K562 (cell line): Measurements from ENCODE around the gene FKBP9. TPM values are rescaled to one million over a fixed set of nuclear protein-coding genes. Genes with fewer than 3 reads are reported as not detected.
"Not testable (repeated sequence)": the region's sequence is repeated elsewhere in the genome, so short reads cannot be mapped to it uniquely, and the experiment has no call there.

Experiments used
- ATAC-seq: fragments of 200-7000 bp; cut with Tn5 transposase; 3 replicates; pipeline ENCODE4 v1.9.1; 2020; ENCODE audit warnings: moderate library complexity
- BruUV-seq: library from RNA; stranded (reverse); fragments of 400-500 nt; replicated peaks from 2 replicates; lab custom pipeline; 2021; lab: Mats Ljungman, UMichigan
- CTCF ChIA-PET: fragments of 300-600 bp; formaldehyde crosslinking; extraction: SDS; loops from one replicate; lab custom pipeline; 2021; ENCODE audit warnings: low intra/inter-chr PET ratio; lab: Yijun Ruan, JAX
- POLR2A ChIA-PET: fragments of 300-600, 350-650 bp; sonication (Branson Sonifier 250); formaldehyde crosslinking; extraction: SDS; loops from one replicate; lab custom pipeline; 2021; ENCODE audit warnings: antibody characterized with exemption, inconsistent platforms; lab: Yijun Ruan, JAX
- DNase-seq, 4 experiments: peaks; one replicate each; pipeline versions ENCODE4 v3.0.0 to v3.0.0-alpha.2; 2011 to 2018; ENCODE audit warnings: low spot score in 3 of 4, mixed read lengths in 3 of 4; ENCODE audit errors: extremely low read depth in 1 of 4
- FAIRE-seq: peaks from 2 replicates; lab custom pipeline; 2011; peaks lifted over from hg19 to GRCh38; lab: Jason Lieb, UNC
- H2AFZ ChIP-seq: 2 replicates; pipeline ENCODE4 v1.6.0; 2011; ENCODE audit warnings: low read depth, low read length, control low read depth, inconsistent platforms
- H3K27ac ChIP-seq: fragments of 200-600 bp; 3 replicates; pipeline ENCODE4 v1.8.0; 2011; ENCODE audit warnings: low read depth, mild to moderate bottlenecking, control low read depth, inconsistent platforms, low read length, moderate library complexity, mixed read lengths; ENCODE audit errors: extremely low read depth
- H3K27me3 ChIP-seq, 2 experiments: fragments of 300-600 bp in 1 of 2; 2 replicates in 1 of 2; 3 replicates in 1 of 2; pipeline versions ENCODE4 v1.6.0 to v1.8.0; 2011; ENCODE audit warnings: inconsistent platforms in 2 of 2, low read length in 2 of 2, mild to moderate bottlenecking in 1 of 2, mixed read lengths in 1 of 2, moderate library complexity in 1 of 2; ENCODE audit not compliant: control insufficient read depth in 2 of 2, insufficient read depth in 2 of 2
- H3K36me3 ChIP-seq: fragments of 300-600 bp; 3 replicates; pipeline ENCODE4 v1.8.0; 2011; ENCODE audit warnings: mild to moderate bottlenecking, low read length, inconsistent platforms; ENCODE audit not compliant: control insufficient read depth, insufficient read depth
- H3K4me1 ChIP-seq, 2 experiments: fragments of 200-600 bp in 1 of 2; replicated peaks in 1 of 2; 2 replicates in 1 of 2; 3 replicates in 1 of 2; pipeline versions ENCODE4 v1.5.1 to v1.8.0; 2011; ENCODE audit warnings: inconsistent platforms in 2 of 2, low read length in 2 of 2, mild to moderate bottlenecking in 1 of 2, mixed read lengths in 1 of 2, moderate library complexity in 1 of 2; ENCODE audit not compliant: control insufficient read depth in 2 of 2, insufficient read depth in 2 of 2
- H3K4me2 ChIP-seq: 2 replicates; pipeline ENCODE4 v1.6.1; 2011; ENCODE audit warnings: low read length, control low read depth, inconsistent platforms, mixed read lengths; ENCODE audit not compliant: insufficient read depth
- H3K4me3 ChIP-seq: fragments of 200-600 bp; sonication (generic), shearing (Covaris generic); 2 replicates; pipeline ENCODE4 v1.5.1; 2016; ENCODE audit warnings: control low read depth, inconsistent platforms
- H3K79me2 ChIP-seq: fragments of 200-600 bp; 3 replicates; pipeline ENCODE4 v1.8.0; 2011; ENCODE audit warnings: low read length, inconsistent platforms; ENCODE audit not compliant: control insufficient read depth, insufficient read depth
- H3K9ac ChIP-seq, 2 experiments: 2 replicates each; pipeline versions ENCODE4 v1.6.0 to v1.6.1; 2011; ENCODE audit warnings: low read depth in 2 of 2, low read length in 2 of 2, control low read depth in 1 of 2, inconsistent platforms in 1 of 2, mild to moderate bottlenecking in 1 of 2, mixed read lengths in 1 of 2; ENCODE audit not compliant: insufficient read depth in 1 of 2
- H3K9me1 ChIP-seq: one replicate; pipeline ENCODE4 v1.6.0; 2011; ENCODE audit warnings: inconsistent platforms, mild to moderate bottlenecking, low read length, moderate library complexity; ENCODE audit not compliant: control insufficient read depth, insufficient read depth
- H3K9me3 ChIP-seq: replicated peaks from 2 replicates; pipeline ENCODE4 v1.5.1; 2011; ENCODE audit warnings: low read depth, low read length, inconsistent platforms; ENCODE audit not compliant: control insufficient read depth, insufficient read depth
- H4K20me1 ChIP-seq: replicated peaks from 2 replicates; pipeline ENCODE4 v1.6.1; 2011; ENCODE audit warnings: low read length, inconsistent platforms, mixed read lengths; ENCODE audit not compliant: control insufficient read depth, insufficient read depth
- HDAC2 ChIP-seq: fragments of 450-650 bp; IDR thresholded peaks from 2 replicates; pipeline ENCODE4 v1.6.1; 2016; ENCODE audit warnings: mild to moderate bottlenecking
- ZSCAN29 ChIP-seq: fragments of 450-650 bp; IDR thresholded peaks from 2 replicates; pipeline ENCODE4 v1.6.1; 2017
- WGBS: fragments of 100-300 bp; shearing (Covaris generic); methylation state at CpG from one replicate; pipeline ENCODE4 v1.1.6; 2016; ENCODE audit warnings: low coverage, mixed read lengths; ENCODE audit not compliant: insufficient coverage; ENCODE audit errors: missing lambda C conversion rate; 5-methylcytosine and 5-hydroxymethylcytosine counted together
- in situ Hi-C: fragments of 300-500 bp; cut with MboI; formaldehyde crosslinking; loops from 4 replicates; pipeline ENCODE4 v1.15.0; 2018; ENCODE audit warnings: inconsistent platforms, mixed read lengths
- intact Hi-C: fragments of 100-400 bp; cut with micrococcal nuclease; formaldehyde crosslinking; loops from 2 replicates; pipeline ENCODE4 v1.14.2; 2022
- polyA plus RNA-seq, 8 experiments: library from polyadenylated mRNA; depleted of rRNA in 4 of 8; stranded (reverse) in 5 of 8; unstranded in 3 of 8; fragments of >200 nt; fragmentation: Nextera tagmentation in 2 of 8; fragmentation: Illumina TruSeq in 1 of 8; extraction: Ambion mirVana in 2 of 8; extraction: Trizol in 1 of 8; gene quantifications; 2 replicates each; pipeline versions ENCODE4 v1.2.1 to v1.2.3, GENCODE V29; 2011 to 2014; ENCODE audit warnings: inconsistent platforms in 1 of 8, missing spikeins in 1 of 8
- total RNA-seq, 7 experiments: library from RNA; depleted of rRNA in 6 of 7; stranded (reverse); fragments of >200 nt in 6 of 7; fragmentation: Illumina TruSeq in 2 of 7; extraction: Trizol in 2 of 7; gene quantifications; 2 replicates each; pipeline versions ENCODE4 v1.2.1 to v1.2.3, GENCODE V29; 2011 to 2021; ENCODE audit warnings: low replicate concordance in 1 of 7

The FKBP9 gene
- total and polyA plus RNA-seq, 9 of the 15 experiments (the other 6 are each of a cell fraction or from before 2014, with no cell fraction given) = 5.9 to 23.7 (median 15.8) TPM

GRCh38 chr7:32916006-32916405 is 41.2 kb upstream of the FKBP9 start:
- Histone ChIP-seq H3K9me3 (no peaks in the 10 kb centered on the region), H3K27me3 (no peaks in the 10 kb centered on the region), H3K9me1 (no peaks in the 10 kb centered on the region), H4K20me1 (no peaks in the 10 kb centered on the region), H3K79me2 (no peaks in the 10 kb centered on the region), H3K27ac (no peak overlapping the region; the same call in 2 of the 3 replicates), H3K36me3 (peaks cover 53% of the 10 kb centered on the region), H3K4me1 (no peaks in the 10 kb centered on the region), H3K9ac (no peak overlapping the region), H2AFZ (no peak overlapping the region), H3K4me3 (no peak overlapping the region), H3K4me2 (no peak overlapping the region)
- WGBS = 75% methylated on average over 3 of the region's 3 CpGs
- FAIRE-seq (no peak), DNase-seq (no peak), ATAC-seq (no peak)
- in situ Hi-C loops = no loop called here
- TF ChIP-seq HDAC2 = no peak
- TF ChIP-seq ZSCAN29 = no peak
- BruUV-seq = no TSS peak
- intact Hi-C loops = no loop called here
- POLR2A ChIA-PET = no interaction called here
- CTCF ChIA-PET = no interaction called here

GRCh38 chr7:32916994-32917393 is 40.2 kb upstream of the FKBP9 start:
- DNase-seq, H3K79me2 ChIP-seq, H3K27ac ChIP-seq, H3K27me3 ChIP-seq, CTCF ChIA-PET, H3K4me2 ChIP-seq, H3K9me1 ChIP-seq, BruUV-seq, POLR2A ChIA-PET, H3K4me3 ChIP-seq, in situ Hi-C loops, H2AFZ ChIP-seq, H3K9ac ChIP-seq, H3K4me1 ChIP-seq, H4K20me1 ChIP-seq, FAIRE-seq, H3K9me3 ChIP-seq, intact Hi-C loops: not testable (repeated sequence)
- WGBS = 89% methylated on average over 5 of the region's 7 CpGs
- H3K36me3 ChIP-seq = peaks cover 62% of the 10 kb centered on the region
- ATAC-seq = peak; percentile 21; the same call in 1 of the 3 replicates
